ENCODE data around the gene BCAS1.

GRCh38 chr20:53946106-53946505 is 124.3 kb downstream of the BCAS1 start:
- TF ChIP-seq CTCF (IDR thresholded peaks at IDR 0.05): no peak
- TF ChIP-seq POLR2A (IDR thresholded peaks at IDR 0.05): no peak

All from right lobe of liver (tissue), 4 donors.